Trophoblast cell (in vitro differentiated cells and primary cell): ENCODE results near the gene SERF1B.
"Not testable (repeated sequence)": the region's sequence is repeated elsewhere in the genome, so short reads cannot be mapped to it uniquely, and the experiment has no call there.

Experiments used
- DNase-seq, 2 donors: peaks; one replicate each; pipeline ENCODE4 v3.0.0-alpha.2; 2016
- H2AFZ ChIP-seq: 2 replicates; pipeline ENCODE4 v1.6.1; 2013; ENCODE audit warnings: low read length, moderate library complexity, mild to moderate bottlenecking; ENCODE audit not compliant: insufficient read depth, poor library complexity
- H2AK5ac ChIP-seq: 2 replicates; pipeline ENCODE4 v1.6.1; 2013; ENCODE audit warnings: mild to moderate bottlenecking, low read length
- H2BK120ac ChIP-seq: 2 replicates; pipeline ENCODE4 v1.6.1; 2013; ENCODE audit warnings: low read length, mild to moderate bottlenecking, moderate library complexity; ENCODE audit not compliant: insufficient read depth, poor library complexity
- H2BK12ac ChIP-seq: 2 replicates; pipeline ENCODE4 v1.6.1; 2013; ENCODE audit warnings: mild to moderate bottlenecking, low read length, moderate library complexity
- H2BK5ac ChIP-seq: 2 replicates; pipeline ENCODE4 v1.6.1; 2013; ENCODE audit warnings: low read length, low read depth, moderate library complexity, mild to moderate bottlenecking; ENCODE audit not compliant: poor library complexity
- H3K14ac ChIP-seq: 2 replicates; pipeline ENCODE4 v1.6.1; 2013; ENCODE audit warnings: mild to moderate bottlenecking, low read length
- H3K18ac ChIP-seq: 2 replicates; pipeline ENCODE4 v1.6.1; 2013; ENCODE audit warnings: mild to moderate bottlenecking, low read length
- H3K23ac ChIP-seq: 2 replicates; pipeline ENCODE4 v1.6.1; 2013; ENCODE audit warnings: low read length
- H3K27ac ChIP-seq: 2 replicates; pipeline ENCODE4 v1.5.1; 2013; ENCODE audit warnings: low read depth, mild to moderate bottlenecking, inconsistent platforms, low read length, moderate library complexity
- H3K27me3 ChIP-seq: 2 replicates; pipeline ENCODE4 v1.6.1; 2013; ENCODE audit warnings: inconsistent platforms, mild to moderate bottlenecking, low read length, moderate library complexity; ENCODE audit not compliant: insufficient read depth
- H3K36me3 ChIP-seq, 2 experiments: 1 replicate in 1 of 2; 2 replicates in 1 of 2; pipeline ENCODE4 v1.6.1; 2013; ENCODE audit warnings: low read length in 2 of 2, mild to moderate bottlenecking in 2 of 2, moderate library complexity in 1 of 2; ENCODE audit not compliant: insufficient read depth in 2 of 2, control insufficient read depth in 1 of 2
- H3K4ac ChIP-seq: 2 replicates; pipeline ENCODE4 v1.6.1; 2013; ENCODE audit warnings: low read depth, mild to moderate bottlenecking, low read length, moderate library complexity
- H3K4me1 ChIP-seq, 2 experiments: 1 replicate in 1 of 2; 2 replicates in 1 of 2; pipeline ENCODE4 v1.6.1; 2013; ENCODE audit warnings: low read length in 2 of 2, mild to moderate bottlenecking in 2 of 2, moderate library complexity in 1 of 2; ENCODE audit not compliant: insufficient read depth in 2 of 2, control insufficient read depth in 1 of 2
- H3K4me2 ChIP-seq: 2 replicates; pipeline ENCODE4 v1.6.1; 2013; ENCODE audit warnings: inconsistent platforms, mild to moderate bottlenecking, low read length, moderate library complexity
- H3K4me3 ChIP-seq: 2 replicates; pipeline ENCODE4 v1.5.1; 2013; ENCODE audit warnings: mild to moderate bottlenecking, low read depth, low read length, inconsistent platforms
- H3K79me1 ChIP-seq: one replicate; pipeline ENCODE4 v1.6.1; 2013; ENCODE audit warnings: low read length
- H3K79me2 ChIP-seq: 2 replicates; pipeline ENCODE4 v1.6.1; 2013; ENCODE audit warnings: low read length, mild to moderate bottlenecking; ENCODE audit not compliant: control insufficient read depth, insufficient read depth, poor library complexity
- H3K9ac ChIP-seq: 2 replicates; pipeline ENCODE4 v1.6.1; 2013; ENCODE audit warnings: mild to moderate bottlenecking, low read length
- H3K9me3 ChIP-seq: 2 replicates; pipeline ENCODE4 v1.6.1; 2013; ENCODE audit warnings: low read depth, mild to moderate bottlenecking, control low read depth, inconsistent platforms, low read length; ENCODE audit not compliant: insufficient read depth
- H4K12ac ChIP-seq: 2 replicates; pipeline ENCODE4 v1.6.1; 2013; ENCODE audit warnings: low read depth, mild to moderate bottlenecking, low read length, moderate library complexity
- H4K8ac ChIP-seq: 2 replicates; pipeline ENCODE4 v1.6.1; 2013; ENCODE audit warnings: low read depth, mild to moderate bottlenecking, low read length, moderate library complexity
- H4K91ac ChIP-seq: one replicate; pipeline ENCODE4 v1.6.1; 2013; ENCODE audit warnings: low read depth, mild to moderate bottlenecking, low read length, moderate library complexity
- WGBS: extraction: QIAGEN DNeasy Blood & Tissue Kit; methylation state at CpG from one replicate; pipeline ENCODE4 v1.1.7; 2013; ENCODE audit warnings: missing lambda C conversion rate; ENCODE audit not compliant: insufficient read length, insufficient coverage; ENCODE audit errors: extremely low coverage; 5-methylcytosine and 5-hydroxymethylcytosine counted together

Gene SERF1B

GRCh38 chr5:70056289-70056942 lies 31.4 kb downstream of the SERF1B start:
- not testable (repeated sequence) for H3K4me3 ChIP-seq, H3K14ac ChIP-seq, H3K18ac ChIP-seq, H3K27me3 ChIP-seq, DNase-seq, H3K4me1 ChIP-seq, H3K36me3 ChIP-seq, H4K8ac ChIP-seq, H3K9me3 ChIP-seq, H4K91ac ChIP-seq, H3K23ac ChIP-seq, H4K12ac ChIP-seq, H2AFZ ChIP-seq, H2AK5ac ChIP-seq, H3K79me1 ChIP-seq, H2BK120ac ChIP-seq, H2BK5ac ChIP-seq, H3K4me2 ChIP-seq, H3K79me2 ChIP-seq, H3K27ac ChIP-seq, H2BK12ac ChIP-seq, H3K9ac ChIP-seq, H3K4ac ChIP-seq
- no CpG with 5 or more reads among the region's 6 CpGs for WGBS

- H3K9ac ChIP-seq, H3K4me1 ChIP-seq, H3K4ac ChIP-seq, H3K14ac ChIP-seq, H3K27ac ChIP-seq, H4K8ac ChIP-seq, H3K36me3 ChIP-seq, H2BK120ac ChIP-seq, H3K27me3 ChIP-seq, H3K4me3 ChIP-seq, H3K4me2 ChIP-seq, H2BK12ac ChIP-seq, H3K18ac ChIP-seq, H3K9me3 ChIP-seq, H3K23ac ChIP-seq, H2BK5ac ChIP-seq, H3K79me1 ChIP-seq, H4K12ac ChIP-seq, H4K91ac ChIP-seq, H3K79me2 ChIP-seq, H2AK5ac ChIP-seq, H2AFZ ChIP-seq, DNase-seq: not testable (repeated sequence)
- WGBS, result no CpG with 5 or more reads among the region's 1 CpG
Observed at GRCh38 chr5:70057140-70057539, 32.1 kb downstream of the SERF1B start.

- not testable (repeated sequence) for H3K4me1 ChIP-seq, H3K27ac ChIP-seq, H3K79me2 ChIP-seq, H2BK5ac ChIP-seq, H2AFZ ChIP-seq, H4K12ac ChIP-seq, H3K14ac ChIP-seq, H4K8ac ChIP-seq, H3K4me2 ChIP-seq, H4K91ac ChIP-seq, H3K27me3 ChIP-seq, H3K4ac ChIP-seq, H2BK12ac ChIP-seq, H3K23ac ChIP-seq, H3K4me3 ChIP-seq, H2BK120ac ChIP-seq, H3K9ac ChIP-seq, H3K18ac ChIP-seq, DNase-seq, H2AK5ac ChIP-seq, H3K9me3 ChIP-seq, H3K79me1 ChIP-seq, H3K36me3 ChIP-seq
- no CpG with 5 or more reads among the region's 8 CpGs for whole genome bisulfite sequencing
Observed at GRCh38 chr5:70077632-70078031, 52.6 kb downstream of the SERF1B start.

GRCh38 chr5:70088907-70089464 lies 63.9 kb downstream of the SERF1B start:
- H2AFZ ChIP-seq, H3K27ac ChIP-seq, H2AK5ac ChIP-seq, H3K4me1 ChIP-seq, H3K23ac ChIP-seq, H3K4me2 ChIP-seq, H3K9ac ChIP-seq, H3K79me2 ChIP-seq, H3K27me3 ChIP-seq, H2BK5ac ChIP-seq, H3K4me3 ChIP-seq, H3K18ac ChIP-seq, H3K14ac ChIP-seq, H2BK12ac ChIP-seq, H4K12ac ChIP-seq, H3K9me3 ChIP-seq, H4K91ac ChIP-seq, H3K4ac ChIP-seq, H3K79me1 ChIP-seq, H2BK120ac ChIP-seq, H3K36me3 ChIP-seq, H4K8ac ChIP-seq, DNase-seq: not testable (repeated sequence)
- WGBS, result no CpG with 5 or more reads among the region's 1 CpG
